Stimulated activated naive CD8-positive, alpha-beta T cell treated with anti-CD3 and anti-CD28 coated beads, Interleukin-15, Interleukin-2, amounts not matched to agents 100 ng/mL and 50 ng/mL, for 24 hours (primary cell): ENCODE measurements around the gene KLHL5.

Source experiments
- H3K27ac Mint-ChIP-seq: one replicate; pipeline ENCODE4 v1.8.0; 2021; ENCODE audit warnings: mild to moderate bottlenecking, mixed read lengths
- H3K27me3 Mint-ChIP-seq: one replicate; pipeline ENCODE4 v1.8.0; 2021; ENCODE audit warnings: mixed read lengths
- H3K36me3 Mint-ChIP-seq: one replicate; pipeline ENCODE4 v1.8.0; 2021; ENCODE audit warnings: low read depth, mixed read lengths
- H3K4me1 Mint-ChIP-seq: one replicate; pipeline ENCODE4 v1.8.0; 2021; ENCODE audit warnings: low read depth, mixed read lengths
- H3K4me3 Mint-ChIP-seq: one replicate; pipeline ENCODE4 v1.8.0; 2021; ENCODE audit warnings: mild to moderate bottlenecking, mixed read lengths
- H3K9me3 Mint-ChIP-seq: one replicate; pipeline ENCODE4 v1.8.0; 2021; ENCODE audit warnings: mixed read lengths

The KLHL5 gene

GRCh38 chr4:39054497-39054896 lies 7.5 kb upstream of the KLHL5 start:
- no peaks in the 10 kb centered on the region for H3K27me3 Mint-ChIP-seq
- no peak overlapping the region for H3K4me3 Mint-ChIP-seq
- peaks cover 5% of the 10 kb centered on the region for H3K4me1 Mint-ChIP-seq
- no peaks in the 10 kb centered on the region for H3K36me3 Mint-ChIP-seq
- H3K27ac Mint-ChIP-seq = no peak overlapping the region
- no peaks in the 10 kb centered on the region for H3K9me3 Mint-ChIP-seq

DNA sequence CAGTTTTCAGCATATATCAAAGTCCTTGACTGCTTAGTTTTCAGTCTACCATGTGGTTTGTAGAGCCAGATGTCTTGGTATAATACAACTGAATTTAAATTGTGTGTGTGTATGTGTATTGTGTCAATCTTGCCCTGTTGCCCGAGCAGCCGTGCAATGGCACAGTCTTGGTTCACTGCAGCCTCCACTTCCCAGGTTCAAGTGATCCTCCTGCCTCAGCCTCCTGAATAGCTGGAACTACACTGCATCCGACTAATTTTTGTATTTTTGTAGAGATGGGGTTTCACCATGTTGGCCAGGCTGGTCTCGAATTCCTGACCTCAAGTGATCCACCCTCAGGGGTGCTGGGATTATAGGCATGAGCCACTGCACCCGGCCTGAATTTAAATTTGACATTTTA lies 6.0 kb upstream of the KLHL5 start:
- peaks cover 10% of the 10 kb centered on the region for H3K4me1 Mint-ChIP-seq
- H3K9me3 Mint-ChIP-seq = no peaks in the 10 kb centered on the region
- H3K27ac Mint-ChIP-seq = no peak overlapping the region
- no peak overlapping the region for H3K4me3 Mint-ChIP-seq
- H3K36me3 Mint-ChIP-seq = no peaks in the 10 kb centered on the region
- H3K27me3 Mint-ChIP-seq = no peaks in the 10 kb centered on the region

DNA sequence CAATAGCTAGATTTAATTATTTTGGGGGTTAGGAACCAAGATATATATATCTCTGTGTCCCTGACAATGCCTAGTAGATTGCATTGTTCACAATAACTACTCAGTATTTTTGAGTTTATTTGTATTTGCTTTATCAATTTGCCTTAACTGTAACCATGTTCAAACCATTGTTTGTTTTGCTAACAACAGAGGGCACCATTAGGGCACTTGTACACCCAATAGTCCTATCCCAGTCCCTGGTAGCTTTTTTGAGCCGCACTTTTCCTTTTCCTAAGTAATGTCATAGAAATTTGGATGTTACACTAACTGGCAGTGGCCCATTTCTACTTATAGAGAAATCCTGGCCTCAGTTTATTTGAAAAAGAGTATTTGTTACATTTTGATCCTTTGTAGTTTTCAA lies 575 bp upstream of the KLHL5 start:
- H3K27ac Mint-ChIP-seq = no peak overlapping the region
- H3K36me3 Mint-ChIP-seq = no peaks in the 10 kb centered on the region
- no peaks in the 10 kb centered on the region for H3K9me3 Mint-ChIP-seq
- H3K27me3 Mint-ChIP-seq = no peaks in the 10 kb centered on the region
- peaks cover 32% of the 10 kb centered on the region for H3K4me1 Mint-ChIP-seq
- no peak overlapping the region for H3K4me3 Mint-ChIP-seq

DNA sequence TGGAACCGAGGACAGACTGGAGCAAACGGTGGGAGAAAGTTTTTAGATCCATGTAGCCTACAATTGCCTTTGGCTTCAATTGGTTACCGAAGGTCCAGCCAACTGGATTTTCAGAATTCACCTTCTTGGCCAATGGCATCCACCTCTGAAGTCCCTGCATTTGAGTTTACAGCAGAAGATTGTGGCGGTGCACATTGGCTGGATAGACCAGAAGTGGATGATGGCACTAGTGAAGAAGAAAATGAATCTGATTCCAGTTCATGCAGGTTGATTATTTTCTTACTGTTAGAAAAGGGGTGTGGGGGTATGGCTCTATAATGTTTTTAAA lies 702 bp downstream of the KLHL5 start:
- no peak overlapping the region for H3K27ac Mint-ChIP-seq
- H3K36me3 Mint-ChIP-seq = no peaks in the 10 kb centered on the region
- no peaks in the 10 kb centered on the region for H3K27me3 Mint-ChIP-seq
- no peaks in the 10 kb centered on the region for H3K9me3 Mint-ChIP-seq
- H3K4me3 Mint-ChIP-seq = no peak overlapping the region
- peaks cover 28% of the 10 kb centered on the region for H3K4me1 Mint-ChIP-seq

DNA sequence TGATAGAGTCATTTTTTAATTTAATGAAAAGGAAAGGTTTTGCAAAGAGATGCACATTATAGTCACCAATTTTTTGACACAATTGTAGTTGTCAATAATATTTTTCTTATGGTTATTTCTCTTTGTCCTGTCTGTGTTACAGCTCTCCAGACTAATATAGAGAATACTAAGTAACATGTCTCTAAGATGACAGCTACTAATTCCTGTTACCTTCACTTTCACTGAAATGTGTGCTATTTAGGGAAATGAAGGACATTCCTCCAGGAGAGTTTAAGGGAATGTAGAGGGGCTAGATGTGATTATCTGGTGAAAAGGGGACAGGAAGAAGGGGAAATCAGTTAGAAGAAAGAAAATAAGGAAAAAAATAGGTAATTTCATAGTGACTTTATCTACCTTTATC lies 1.4 kb downstream of the KLHL5 start:
- Mint-ChIP-seq H3K9me3 (no peaks in the 10 kb centered on the region), H3K36me3 (no peaks in the 10 kb centered on the region), H3K4me3 (no peak overlapping the region), H3K27ac (no peak overlapping the region), H3K27me3 (no peaks in the 10 kb centered on the region), H3K4me1 (peaks cover 28% of the 10 kb centered on the region)

- no peaks in the 10 kb centered on the region for H3K9me3 Mint-ChIP-seq
- no peak overlapping the region for H3K4me3 Mint-ChIP-seq
- H3K4me1 Mint-ChIP-seq = peaks cover 21% of the 10 kb centered on the region
- H3K27me3 Mint-ChIP-seq = no peaks in the 10 kb centered on the region
- H3K36me3 Mint-ChIP-seq = peaks cover 4% of the 10 kb centered on the region
- no peak overlapping the region for H3K27ac Mint-ChIP-seq
Observed at GRCh38 chr4:39066371-39066770, 4.3 kb downstream of the KLHL5 start.

DNA sequence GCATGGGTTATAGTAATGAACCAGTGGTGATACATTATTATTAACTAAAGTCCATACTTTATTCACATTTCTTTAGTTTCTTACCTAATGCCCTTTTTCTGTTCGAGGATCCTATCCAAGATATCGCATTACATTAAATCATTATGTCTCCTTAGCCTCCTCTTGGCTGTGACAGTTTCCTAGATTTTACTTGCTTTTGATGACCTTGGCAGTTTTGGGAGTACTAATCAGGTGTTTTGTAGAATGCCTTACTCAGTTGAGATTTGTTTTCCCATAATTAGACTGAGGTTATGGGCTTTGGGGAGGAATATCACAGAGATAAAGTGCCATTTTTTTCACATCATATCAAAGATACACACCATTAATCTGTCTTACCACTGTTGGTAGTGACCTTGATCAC lies 5.0 kb downstream of the KLHL5 start:
- Mint-ChIP-seq H3K4me1 (peaks cover 15% of the 10 kb centered on the region), H3K9me3 (no peaks in the 10 kb centered on the region), H3K36me3 (peaks cover 4% of the 10 kb centered on the region), H3K4me3 (no peak overlapping the region), H3K27ac (no peak overlapping the region), H3K27me3 (no peaks in the 10 kb centered on the region)

DNA sequence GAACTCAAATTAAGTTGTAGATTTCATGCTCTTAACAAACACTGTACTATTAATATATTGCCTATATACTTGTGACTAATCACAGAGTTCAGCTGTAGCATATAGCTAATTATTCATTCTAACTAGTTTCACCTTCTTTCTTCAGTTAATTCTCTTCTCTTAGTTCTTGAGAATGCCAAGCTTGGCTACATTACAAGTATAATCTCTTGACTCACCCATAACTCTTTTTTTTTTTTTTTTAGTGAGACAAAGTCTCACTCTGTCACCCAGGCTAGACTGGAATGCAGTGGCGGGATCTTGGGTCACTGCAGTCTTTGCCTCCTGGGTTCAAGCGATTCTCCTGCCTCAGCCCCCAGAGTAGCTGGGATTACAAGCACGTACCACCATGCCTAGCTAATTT lies 5.4 kb downstream of the KLHL5 start:
- Mint-ChIP-seq H3K27me3 (no peaks in the 10 kb centered on the region), H3K9me3 (no peaks in the 10 kb centered on the region), H3K27ac (no peak overlapping the region), H3K4me3 (no peak overlapping the region), H3K4me1 (peaks cover 11% of the 10 kb centered on the region), H3K36me3 (peaks cover 4% of the 10 kb centered on the region)

DNA sequence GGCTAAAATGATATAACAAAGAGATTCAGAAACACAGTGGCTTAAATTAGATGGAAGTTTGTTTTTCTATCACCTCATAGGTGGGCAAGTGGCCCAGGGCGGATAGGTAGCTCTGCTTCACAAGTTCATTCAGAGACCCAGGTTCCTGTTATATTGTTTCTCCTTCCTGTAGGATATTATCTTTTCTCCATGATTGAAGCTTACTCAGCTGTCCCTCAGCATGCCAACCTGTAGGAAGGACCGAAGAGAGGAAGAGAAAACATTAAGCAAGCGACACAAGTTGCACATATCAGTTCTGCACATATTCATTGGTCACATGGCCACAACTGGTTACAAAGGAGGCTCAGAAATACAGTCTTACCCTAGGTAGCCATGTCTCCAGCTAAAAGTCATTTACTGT lies 6.9 kb downstream of the KLHL5 start:
- H3K4me3 Mint-ChIP-seq = no peak overlapping the region
- H3K4me1 Mint-ChIP-seq = peaks cover under 1% of the 10 kb centered on the region
- H3K27ac Mint-ChIP-seq = no peak overlapping the region
- no peaks in the 10 kb centered on the region for H3K27me3 Mint-ChIP-seq
- no peaks in the 10 kb centered on the region for H3K9me3 Mint-ChIP-seq
- peaks cover 4% of the 10 kb centered on the region for H3K36me3 Mint-ChIP-seq

DNA sequence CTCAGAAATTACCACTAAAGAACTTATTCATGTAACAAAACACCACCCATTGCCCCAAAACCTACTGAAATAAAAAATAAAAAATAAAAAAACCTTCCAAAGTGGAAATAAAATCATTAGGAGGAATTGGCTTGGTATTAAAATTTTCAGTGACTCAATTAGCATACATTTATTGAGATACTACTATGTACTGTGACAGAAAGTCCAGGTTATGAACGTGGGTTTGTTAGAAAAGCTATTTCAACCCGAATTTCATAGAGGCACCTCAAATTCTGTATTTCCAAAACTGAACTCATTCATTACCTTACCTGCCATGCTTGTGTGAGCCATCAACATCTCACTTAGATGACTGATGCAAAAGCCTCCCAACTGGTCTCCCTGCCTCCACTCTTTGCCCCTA lies 16.8 kb downstream of the KLHL5 start:
- Mint-ChIP-seq H3K4me3 (no peak overlapping the region), H3K27me3 (no peaks in the 10 kb centered on the region), H3K9me3 (no peaks in the 10 kb centered on the region), H3K4me1 (no peaks in the 10 kb centered on the region), H3K27ac (no peak overlapping the region), H3K36me3 (peaks cover 41% of the 10 kb centered on the region)

GRCh38 chr4:39083164-39083563 lies 21.1 kb downstream of the KLHL5 start:
- no peaks in the 10 kb centered on the region for H3K27me3 Mint-ChIP-seq
- H3K9me3 Mint-ChIP-seq = no peaks in the 10 kb centered on the region
- H3K36me3 Mint-ChIP-seq = peaks cover 37% of the 10 kb centered on the region
- no peak overlapping the region for H3K27ac Mint-ChIP-seq
- no peaks in the 10 kb centered on the region for H3K4me1 Mint-ChIP-seq
- H3K4me3 Mint-ChIP-seq = no peak overlapping the region

GRCh38 chr4:39085891-39086290 lies 23.9 kb downstream of the KLHL5 start:
- peaks cover 33% of the 10 kb centered on the region for H3K36me3 Mint-ChIP-seq
- no peak overlapping the region for H3K27ac Mint-ChIP-seq
- no peak overlapping the region for H3K4me3 Mint-ChIP-seq
- no peaks in the 10 kb centered on the region for H3K27me3 Mint-ChIP-seq
- no peaks in the 10 kb centered on the region for H3K9me3 Mint-ChIP-seq
- no peaks in the 10 kb centered on the region for H3K4me1 Mint-ChIP-seq

DNA sequence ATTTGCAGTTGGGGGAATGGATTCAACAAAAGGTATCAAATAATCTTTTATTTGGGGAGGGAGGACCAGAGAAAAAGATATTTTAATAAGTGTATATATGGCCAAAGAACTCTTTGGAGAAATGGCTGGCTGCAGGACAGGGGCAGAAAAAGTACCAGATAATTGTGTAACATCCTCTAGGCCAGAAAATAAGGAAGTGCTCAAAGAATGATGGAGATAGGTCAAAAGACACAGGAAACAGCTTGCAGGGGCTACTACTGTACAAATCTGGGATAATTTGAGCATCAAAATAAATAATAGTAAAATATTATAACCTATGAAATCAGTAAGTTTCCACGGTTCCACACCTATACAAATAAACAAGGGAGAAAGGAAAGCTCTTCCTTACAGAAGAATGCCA lies 34.8 kb downstream of the KLHL5 start:
- H3K27ac Mint-ChIP-seq = no peak overlapping the region
- H3K4me1 Mint-ChIP-seq = no peaks in the 10 kb centered on the region
- no peaks in the 10 kb centered on the region for H3K27me3 Mint-ChIP-seq
- H3K4me3 Mint-ChIP-seq = no peak overlapping the region
- H3K9me3 Mint-ChIP-seq = no peaks in the 10 kb centered on the region
- H3K36me3 Mint-ChIP-seq = peaks cover 12% of the 10 kb centered on the region

DNA sequence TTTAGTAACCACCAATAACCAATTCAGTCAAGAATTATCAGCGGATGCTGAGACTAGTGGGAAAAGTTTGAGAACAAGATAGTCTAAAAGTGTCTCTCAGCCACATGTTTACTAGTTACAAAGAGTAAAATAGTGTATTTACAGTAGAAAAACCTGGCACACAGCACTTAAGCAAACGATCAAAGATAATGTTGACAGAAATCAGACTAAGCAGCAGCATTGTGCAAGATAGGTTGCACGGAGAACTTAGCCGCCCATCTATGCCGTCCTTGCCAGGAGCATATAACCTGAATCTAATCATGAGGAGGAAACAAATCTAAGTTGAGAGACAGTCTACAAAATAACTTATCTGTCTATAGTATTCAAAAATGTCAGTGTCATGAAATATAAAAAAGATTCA lies 35.3 kb downstream of the KLHL5 start:
- Mint-ChIP-seq H3K4me3 (no peak overlapping the region), H3K27me3 (no peaks in the 10 kb centered on the region), H3K4me1 (no peaks in the 10 kb centered on the region), H3K9me3 (no peaks in the 10 kb centered on the region), H3K27ac (no peak overlapping the region), H3K36me3 (peaks cover 12% of the 10 kb centered on the region)

DNA sequence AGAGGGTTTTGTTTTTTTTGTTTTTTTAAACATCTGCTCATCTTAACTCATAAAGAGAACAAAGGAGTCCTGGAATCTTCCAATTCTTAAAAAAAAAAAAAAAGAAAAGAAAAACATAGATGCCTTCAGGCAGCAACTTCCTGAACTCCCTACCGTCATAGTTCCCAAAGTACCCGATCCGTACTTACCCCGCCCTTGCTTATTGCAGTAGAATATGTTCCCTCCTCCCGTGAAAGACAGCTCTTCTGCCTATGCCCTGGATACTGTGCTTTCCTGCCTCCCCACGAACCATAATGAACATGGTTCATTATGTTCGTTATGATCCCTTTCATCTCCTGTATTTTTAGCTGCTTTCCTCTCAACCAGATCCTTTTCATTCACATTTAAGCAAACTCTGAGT lies 40.3 kb downstream of the KLHL5 start:
- no peak overlapping the region for H3K4me3 Mint-ChIP-seq
- no peaks in the 10 kb centered on the region for H3K9me3 Mint-ChIP-seq
- H3K4me1 Mint-ChIP-seq = no peaks in the 10 kb centered on the region
- H3K27ac Mint-ChIP-seq = no peak overlapping the region
- H3K27me3 Mint-ChIP-seq = no peaks in the 10 kb centered on the region
- H3K36me3 Mint-ChIP-seq = peaks cover 20% of the 10 kb centered on the region

- no peaks in the 10 kb centered on the region for H3K9me3 Mint-ChIP-seq
- no peak overlapping the region for H3K27ac Mint-ChIP-seq
- no peaks in the 10 kb centered on the region for H3K27me3 Mint-ChIP-seq
- no peak overlapping the region for H3K4me3 Mint-ChIP-seq
- no peaks in the 10 kb centered on the region for H3K4me1 Mint-ChIP-seq
- peaks cover 17% of the 10 kb centered on the region for H3K36me3 Mint-ChIP-seq
Observed at GRCh38 chr4:39103291-39103690, 41.3 kb downstream of the KLHL5 start.

- H3K9me3 Mint-ChIP-seq = no peaks in the 10 kb centered on the region
- no peak overlapping the region for H3K4me3 Mint-ChIP-seq
- no peaks in the 10 kb centered on the region for H3K4me1 Mint-ChIP-seq
Observed at GRCh38 chr4:39104255-39104654, 42.2 kb downstream of the KLHL5 start.

More at GRCh38 chr4:39104255-39104654, 42.2 kb downstream of the KLHL5 start:
- peaks cover 17% of the 10 kb centered on the region for H3K36me3 Mint-ChIP-seq
- no peak overlapping the region for H3K27ac Mint-ChIP-seq
- H3K27me3 Mint-ChIP-seq = no peaks in the 10 kb centered on the region
